NT2/D1 (cell line): ENCODE measurements around the gene OR10K1.

Experiments
- SUZ12 ChIP-seq: IDR thresholded peaks from 2 replicates; pipeline ENCODE4 v1.6.1; 2011; ENCODE audit not compliant: insufficient read length, insufficient read depth; ENCODE audit errors: extremely low read depth
- YY1 ChIP-seq: IDR thresholded peaks from 2 replicates; pipeline ENCODE4 v1.6.1; 2011; ENCODE audit not compliant: insufficient read length, insufficient read depth
- ZNF274 ChIP-seq: IDR thresholded peaks from 2 replicates; pipeline ENCODE4 v1.6.1; 2011; ENCODE audit warnings: mild to moderate bottlenecking, low read depth, low read length

DNA sequence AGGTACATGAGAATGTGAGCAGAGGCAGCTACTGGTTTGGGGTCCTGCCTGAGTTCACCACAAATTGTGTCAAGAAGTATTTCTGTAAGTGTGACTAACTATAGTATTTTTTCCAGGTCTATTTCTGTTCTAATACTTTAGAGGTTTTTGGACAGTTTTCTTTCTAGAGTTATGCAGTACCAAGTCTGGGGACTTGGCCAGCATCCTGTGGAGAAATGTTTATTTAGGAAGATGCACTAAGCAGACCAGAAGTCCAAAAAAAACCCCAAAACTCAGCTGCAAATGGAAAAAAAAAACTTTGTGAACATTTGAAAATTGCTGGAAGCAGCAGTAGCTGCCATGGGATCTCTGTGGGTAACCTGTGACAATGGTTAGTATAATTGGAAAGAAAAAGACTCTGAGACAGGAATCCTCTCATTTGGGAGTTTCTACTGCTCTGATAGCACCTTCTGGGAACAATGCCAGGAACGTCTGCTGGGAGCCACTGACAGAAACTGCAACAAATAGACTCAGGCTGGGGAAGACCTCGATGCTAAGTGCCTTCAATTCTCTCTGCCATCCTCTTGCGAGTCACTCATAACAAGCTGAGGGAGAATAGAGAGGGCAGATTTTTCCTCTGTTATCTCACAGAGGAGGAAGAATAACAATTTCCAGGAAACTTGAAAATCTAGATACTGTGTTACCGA lies 48.0 kb downstream of the OR10K1 start:
- TF ChIP-seq YY1 (no peak), SUZ12 (no peak), ZNF274 (no peak)
